HG02759 (cell line): ENCODE measurements around the gene TTI1.

Experiments
- ATAC-seq: cut with Tn5 transposase; IDR thresholded peaks from one replicate; pipeline ENCODE4 v1.9.1; 2021; ENCODE audit warnings: mild to moderate bottlenecking, moderate library complexity; ENCODE audit not compliant: unreplicated experiment

TTI1 gene

GRCh38 chr20:37939701-37940560, 93.3 kb downstream of the TTI1 start:
- ATAC-seq = no peak

DNA sequence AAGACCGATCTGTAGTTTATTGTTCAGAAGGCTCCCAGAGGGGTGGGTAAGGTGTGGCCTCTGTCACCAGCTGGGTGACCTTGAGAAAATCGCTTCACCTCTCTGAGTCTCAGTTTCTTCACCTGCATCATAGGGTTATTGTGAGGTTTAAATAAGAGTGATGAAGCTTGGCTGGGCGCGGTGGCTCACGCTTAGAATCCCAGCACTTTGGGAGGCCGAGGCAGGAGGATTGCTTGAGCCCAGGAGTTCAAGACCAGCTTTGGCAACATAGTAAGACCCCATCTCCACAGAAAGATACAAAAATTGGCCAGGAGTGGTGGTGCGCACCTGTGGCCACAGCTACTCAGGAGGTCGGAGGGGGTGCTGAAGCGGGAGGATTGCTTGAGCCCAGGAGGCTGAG, 94.3 kb downstream of the TTI1 start:
- no peak for ATAC-seq

DNA sequence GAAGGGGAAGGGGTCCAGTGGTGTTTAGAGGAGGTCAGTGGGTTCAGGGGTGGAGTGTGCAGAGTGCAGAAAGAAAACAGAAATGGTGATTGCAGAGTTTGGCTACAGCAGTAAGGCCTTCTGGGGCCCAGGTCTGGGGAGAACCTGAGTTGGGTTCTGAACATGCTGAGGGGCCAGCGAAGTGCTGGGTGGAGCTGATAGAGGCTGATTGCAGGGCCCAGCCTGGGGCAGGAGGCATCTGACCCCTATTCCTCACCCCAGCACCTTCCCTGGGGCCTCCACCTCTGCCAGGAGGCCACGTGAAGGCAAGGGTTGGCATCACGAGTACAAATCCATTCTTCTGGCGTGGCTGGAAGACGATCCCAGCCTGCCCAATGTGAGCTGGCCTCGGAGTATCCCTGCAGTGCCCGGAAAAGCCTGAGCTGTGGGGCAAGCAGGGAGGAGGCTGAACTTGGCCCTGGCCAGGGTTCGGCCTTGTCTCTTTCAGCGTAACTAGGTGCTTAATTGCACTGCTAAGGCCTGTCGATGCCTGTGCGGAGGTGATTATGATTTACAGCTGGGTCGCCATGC, 95.0 kb downstream of the TTI1 start:
- no peak for ATAC-seq

DNA sequence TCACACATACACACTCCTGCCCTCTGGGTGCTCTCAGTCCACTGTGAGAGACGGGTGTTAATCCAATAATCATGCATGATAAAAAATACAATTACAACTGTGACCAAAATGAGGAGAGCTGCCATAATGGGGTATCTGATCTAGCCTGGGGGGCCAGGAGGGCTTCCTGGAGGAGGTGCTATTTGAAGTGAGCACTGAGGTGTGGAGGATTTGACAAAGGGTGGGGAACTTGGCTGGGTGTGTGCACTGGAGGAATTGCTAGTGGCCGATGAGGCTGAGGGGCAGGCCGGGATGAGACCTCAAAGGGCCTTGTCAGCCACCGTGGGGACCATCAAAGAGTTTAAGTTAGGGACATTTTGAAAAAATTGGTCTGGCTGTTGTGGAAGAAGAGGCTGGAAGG, 95.6 kb downstream of the TTI1 start:
- ATAC-seq = no peak

DNA sequence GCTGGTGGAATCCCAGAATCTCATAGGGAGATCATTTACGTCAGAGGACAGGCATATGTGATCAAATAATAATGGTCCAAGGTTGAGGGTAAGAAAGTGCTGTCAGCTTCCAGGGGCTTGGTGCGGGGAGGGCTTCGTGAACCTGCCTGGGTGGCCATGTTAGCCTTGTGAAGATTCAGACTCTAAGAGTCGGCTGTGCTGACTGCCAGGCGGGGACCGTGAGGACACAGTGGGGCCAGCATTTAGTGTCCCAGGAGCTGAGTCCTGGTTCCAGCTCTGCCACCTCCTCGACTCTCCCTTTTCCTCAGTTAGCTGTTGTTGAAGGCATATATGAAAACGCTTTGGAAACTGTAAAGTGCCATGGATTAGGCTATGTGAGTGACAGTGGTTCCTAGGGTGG, 96.8 kb downstream of the TTI1 start:
- no peak for ATAC-seq

GRCh38 chr20:37936041-37936440, 97.2 kb downstream of the TTI1 start:
- no peak for ATAC-seq

DNA sequence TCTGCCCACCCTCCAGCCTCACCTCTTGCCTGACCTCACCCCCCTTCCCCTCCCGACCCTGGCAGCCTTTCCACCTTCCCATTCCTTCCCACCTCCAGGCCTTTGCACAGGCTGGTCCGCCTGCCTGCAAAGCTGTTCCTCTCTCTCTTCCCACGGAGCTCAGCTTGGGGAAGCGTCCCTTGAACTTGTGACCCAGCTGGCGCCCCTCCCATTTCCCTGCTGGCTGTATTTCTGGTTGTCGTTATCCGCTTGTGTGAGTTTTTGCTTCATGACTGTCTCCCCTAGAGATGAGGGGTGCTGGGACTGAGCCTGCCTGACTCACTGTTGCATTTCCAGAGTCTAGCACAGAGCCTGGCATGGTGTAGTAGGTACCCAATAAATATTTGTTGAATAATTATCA, 97.8 kb downstream of the TTI1 start:
- ATAC-seq = no peak

DNA sequence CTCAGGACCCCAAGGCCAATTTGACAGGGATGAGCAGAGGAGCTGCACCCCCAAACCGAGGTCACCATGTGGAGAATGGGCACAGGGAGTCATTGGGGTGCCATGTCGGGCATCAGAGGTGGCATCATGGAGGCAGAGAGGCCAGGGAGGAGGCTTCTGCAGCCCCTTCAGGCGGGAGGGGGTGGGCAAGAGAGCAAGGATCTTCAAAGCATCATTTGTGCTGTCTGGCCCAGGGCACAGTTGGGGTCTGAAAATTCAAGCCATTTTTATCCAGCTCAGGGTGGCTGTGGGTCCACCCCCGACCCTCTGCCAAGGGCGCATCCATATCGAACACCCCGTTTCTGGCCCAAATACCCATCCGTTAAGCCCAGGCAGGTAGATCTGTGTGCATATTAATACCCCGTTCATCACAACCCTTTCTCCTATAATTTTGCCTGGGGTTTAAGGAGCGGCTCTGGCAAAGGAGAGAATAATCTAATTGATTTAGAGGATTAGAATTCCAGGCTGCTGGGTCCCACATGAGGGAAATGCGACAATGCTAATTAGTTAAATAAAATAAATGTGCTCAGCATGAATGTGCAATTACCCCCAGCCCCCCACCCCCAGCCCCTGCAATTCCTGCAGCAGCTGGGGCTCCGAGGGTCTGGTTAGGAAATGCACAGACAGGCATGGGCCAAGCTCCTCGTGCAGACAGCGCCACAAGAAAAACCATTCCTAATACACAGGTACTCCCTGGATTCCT, 98.5 kb downstream of the TTI1 start:
- ATAC-seq = no peak

DNA sequence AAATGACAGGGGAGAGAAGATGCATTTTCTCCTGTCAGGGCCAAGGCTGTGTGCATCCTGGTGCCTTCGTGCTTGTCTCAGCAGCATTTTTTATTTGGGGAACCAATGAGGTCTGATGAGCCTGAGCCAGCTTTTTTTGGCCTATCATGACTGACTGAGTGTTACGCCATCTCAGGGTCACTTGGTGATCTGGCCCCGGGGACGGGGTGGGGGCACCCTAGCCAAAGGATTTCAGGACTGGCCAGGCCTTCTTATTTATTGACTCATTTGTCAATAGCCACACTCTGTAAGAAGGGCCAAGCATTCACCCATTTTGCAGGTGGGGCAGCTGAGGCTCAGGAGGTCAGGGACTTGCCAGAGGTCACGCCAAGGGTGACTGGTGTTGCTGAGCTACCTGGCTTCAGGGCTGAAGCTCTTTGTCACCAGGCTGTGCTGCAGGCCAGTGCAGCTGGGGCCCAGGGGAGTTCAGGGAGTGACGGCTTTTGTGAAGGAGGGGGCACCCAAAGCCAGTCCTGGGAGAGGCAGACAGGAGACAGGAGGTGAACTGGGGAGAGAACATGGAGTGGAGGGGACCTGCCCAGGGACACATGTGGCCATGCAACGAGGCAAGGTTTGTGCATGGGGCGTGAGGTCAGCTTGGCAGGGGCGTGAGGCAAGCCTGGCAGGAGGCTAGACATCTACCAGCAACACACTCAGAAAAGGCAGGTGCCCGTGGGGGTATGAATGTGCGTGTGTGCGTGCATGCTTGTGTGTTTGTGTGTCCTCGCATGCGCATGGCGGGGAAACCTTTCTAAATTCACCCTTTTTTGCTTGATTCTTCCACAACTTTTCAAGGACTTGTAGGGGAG, 99.2 kb downstream of the TTI1 start:
- no peak for ATAC-seq
